Measurements from ENCODE around the gene POLR3F. TPM values are rescaled to one million over a fixed set of nuclear protein-coding genes. Genes with fewer than 3 reads are reported as not detected.

POLR3F gene
- polyA plus RNA-seq, 1 of the 3 experiments (the other 2 are of a cell fraction), result 4.8 TPM

- no CpG with 5 or more reads among the region's 1 CpG for WGBS (ENCODE audit: low lambda C conversion rate)
Observed at GRCh38 chr20:18533491-18533890, 66.3 kb downstream of the POLR3F start.

More at GRCh38 chr20:18533491-18533890, 66.3 kb downstream of the POLR3F start:
- TF ChIP-seq ELF1 (IDR thresholded peaks at IDR 0.05), result no peak
- TF ChIP-seq RFX5 (IDR thresholded peaks at IDR 0.05; ENCODE audit: low read length), result no peak
- no peak for TF ChIP-seq REST (IDR thresholded peaks at IDR 0.05; ENCODE audit: low read depth, low read length)
- no peak for TF ChIP-seq USF2 (IDR thresholded peaks at IDR 0.05; ENCODE audit: borderline replicate concordance, low read depth, low read length)
- TF ChIP-seq PBX3 (IDR thresholded peaks at IDR 0.05), result no peak
- TF ChIP-seq GABPA (IDR thresholded peaks at IDR 0.05; ENCODE audit: low read depth), result no peak
- Histone ChIP-seq H3K4me3 (ENCODE audit: low read depth in 2 of 2, low read length in 1 of 2) (no peak overlapping the region), H3K9me3 (no peaks in the 10 kb centered on the region), H4K20me1 (ENCODE audit: insufficient read depth) (no peaks in the 10 kb centered on the region), H3K9me2 (no peaks in the 10 kb centered on the region), H3K9ac (no peak overlapping the region), H3K4me1 (ENCODE audit: control insufficient read depth in 1 of 2, insufficient read depth in 2 of 2, low read depth in 1 of 2, low read length in 1 of 2) (no peaks in the 10 kb centered on the region), H2AFZ (ENCODE audit: low read depth) (no peak overlapping the region), H3K27ac (ENCODE audit: low read depth in 2 of 2, low read length in 1 of 2) (no peak overlapping the region), H3K36me3 (replicated peaks in 1 of 2; ENCODE audit: control insufficient read depth in 1 of 2, insufficient read depth in 2 of 2, low read length in 1 of 2) (peaks cover 43 to 68% of the 10 kb centered on the region in 2 experiments), H3F3A (replicated peaks; ENCODE audit: insufficient read depth) (no peaks in the 10 kb centered on the region), H3K27me3 (ENCODE audit: insufficient read depth) (no peaks in the 10 kb centered on the region), H3K79me2 (ENCODE audit: insufficient read depth) (no peaks in the 10 kb centered on the region), H3K4me2 (no peak overlapping the region)
- POLR2A ChIA-PET, result no interaction called here
- DNase-seq, result no peak
- CTCF ChIA-PET, result no interaction called here
